ENCODE measurements around the gene ZNF45. TPM values are rescaled to one million over a fixed set of nuclear protein-coding genes. Genes with fewer than 3 reads are reported as not detected.

The ZNF45 gene
- total RNA-seq, 1 experiment from 2014 or later, result 15.2 TPM

- BruUV-seq (replicated peaks), result no TSS peak
- ATAC-seq (no peak), DNase-seq (ENCODE audit: low read depth, low spot score) (no peak)
- TF ChIP-seq EZH2phosphoT487 (IDR thresholded peaks at IDR 0.05; ENCODE audit: borderline replicate concordance), result no peak
- TF ChIP-seq FOSL1 (IDR thresholded peaks at IDR 0.05; ENCODE audit: low read depth), result no peak
- no peak for TF ChIP-seq SRF (IDR thresholded peaks at IDR 0.05; ENCODE audit: low read depth)
- no peak for TF ChIP-seq CEBPB (IDR thresholded peaks at IDR 0.05; ENCODE audit: low read depth)
- TF ChIP-seq CTCF (IDR thresholded peaks at IDR 0.05 in 2 of 3, conservative IDR thresholded peaks at IDR 0.05 in 1 of 3; ENCODE audit: borderline replicate concordance in 1 of 3, insufficient read depth in 1 of 3, low read depth in 2 of 3, low read length in 2 of 3), result no peak
- TF ChIP-seq TCF7L2 (IDR thresholded peaks at IDR 0.05; ENCODE audit: borderline replicate concordance, extremely low read depth, insufficient read depth, insufficient read length), result no peak
- TF ChIP-seq YY1 (IDR thresholded peaks at IDR 0.05; ENCODE audit: extremely low read depth, insufficient replicate concordance, low read depth, low read length), result no peak
- TF ChIP-seq EZH2 (IDR thresholded peaks at IDR 0.05), result no peak
- TF ChIP-seq RAD21 (IDR thresholded peaks at IDR 0.05; ENCODE audit: low read depth), result no peak
- no peak for TF ChIP-seq POLR2AphosphoS5 (IDR thresholded peaks at IDR 0.05; ENCODE audit: low read depth, low read length)
- TF ChIP-seq CBX3 (IDR thresholded peaks at IDR 0.05; ENCODE audit: low read depth), result no peak
- Histone ChIP-seq H3K4me2 (ENCODE audit: low read length) (no peak overlapping the region), H3K9ac (ENCODE audit: low read length) (no peak overlapping the region), H3K36me3 (ENCODE audit: control insufficient read depth in 1 of 2, insufficient read depth in 2 of 2, low read length in 2 of 2) (peaks cover 13 to 25% of the 10 kb centered on the region in 2 experiments), H2AFZ (ENCODE audit: low read depth, low read length, poor library complexity, severe bottlenecking) (no peak overlapping the region), H3K4me3 (replicated peaks in 1 of 2; ENCODE audit: low read depth in 1 of 2, low read length in 2 of 2) (no peak overlapping the region), H3K27ac (ENCODE audit: low read depth, low read length) (no peak overlapping the region), H4K20me1 (ENCODE audit: insufficient read depth) (no peaks in the 10 kb centered on the region), H3K9me2 (ENCODE audit: insufficient read depth) (no peaks in the 10 kb centered on the region), H3K79me2 (ENCODE audit: insufficient read depth, low read length) (no peaks in the 10 kb centered on the region), H3K4me1 (ENCODE audit: control insufficient read depth in 1 of 2, insufficient read depth in 2 of 2, low read length in 2 of 2) (no peaks in the 10 kb centered on the region), H3K9me3 (ENCODE audit: control insufficient read depth in 1 of 2, insufficient read depth in 1 of 2, low read depth in 1 of 2, low read length in 2 of 2) (peaks cover 30 to 33% of the 10 kb centered on the region in 2 experiments; a peak in 2 of 4 replicates), H3K27me3 (ENCODE audit: insufficient read depth, low read length) (no peaks in the 10 kb centered on the region)
- CTCF ChIA-PET, result no interaction called here
- POLR2A ChIA-PET, result no interaction called here
- intact Hi-C loops (cut with micrococcal nuclease), result no loop called here
- RAD21 ChIA-PET (ENCODE audit: low non-redundant PET in 1 of 2, low total read pairs in 2 of 2, uncharacterized antibody in 2 of 2, unreplicated experiment in 2 of 2), result no interaction called here
These were observed 24.2 kb downstream of the ZNF45 start for GRCh38 chr19:43910884-43911283.

Measured in HCT116 (cell line).